Measurements from ENCODE around the gene PSMC6.

PSMC6 gene

GRCh38 chr14:52706724-52707706 lies at the start of gene PSMC6:
Gene PSMC6 (plus strand): TSS chr14:52707200. CDS start chr14:52707220, 20 bp downstream.
- peak; percentile 92 for DNase-seq (ENCODE audit: extremely low read depth, insufficient read length)
- TF ChIP-seq CTCF (IDR thresholded peaks at IDR 0.05; ENCODE audit: insufficient read depth, low read length, poor library complexity, severe bottlenecking): no peak
- H3K36me3 ChIP-seq (ENCODE audit: control insufficient read depth, insufficient read depth, low read length): no peaks in the 10 kb centered on the region; the same call in none of the 2 replicates
- peak within 1 kb of the TSS; percentile 73 for H3K4me3 ChIP-seq (replicated peaks; ENCODE audit: low read depth, low read length)
- no peaks in the 10 kb centered on the region for H3K27me3 ChIP-seq (replicated peaks; ENCODE audit: control insufficient read depth, insufficient read depth, low read length)

- no peak for DNase-seq (ENCODE audit: extremely low read depth, insufficient read length)
- Histone ChIP-seq H3K36me3 (ENCODE audit: control insufficient read depth, insufficient read depth, low read length) (peaks cover 2% of the 10 kb centered on the region; the same call in 1 of the 2 replicates), H3K27me3 (replicated peaks; ENCODE audit: control insufficient read depth, insufficient read depth, low read length) (no peaks in the 10 kb centered on the region), H3K4me3 (replicated peaks; ENCODE audit: low read depth, low read length) (no peak overlapping the region)
- TF ChIP-seq CTCF (IDR thresholded peaks at IDR 0.05; ENCODE audit: insufficient read depth, low read length, poor library complexity, severe bottlenecking): no peak
These were observed 46.7 kb upstream of the PSMC6 start for GRCh38 chr14:52660325-52660724.

- Histone ChIP-seq H3K4me3 (replicated peaks; ENCODE audit: low read depth, low read length) (no peak overlapping the region), H3K27me3 (replicated peaks; ENCODE audit: control insufficient read depth, insufficient read depth, low read length) (no peaks in the 10 kb centered on the region), H3K36me3 (ENCODE audit: control insufficient read depth, insufficient read depth, low read length) (peaks cover 2% of the 10 kb centered on the region; the same call in 1 of the 2 replicates)
- DNase-seq (ENCODE audit: extremely low read depth, insufficient read length): no peak
- TF ChIP-seq CTCF (IDR thresholded peaks at IDR 0.05; ENCODE audit: insufficient read depth, low read length, poor library complexity, severe bottlenecking): no peak
These were observed 46.2 kb upstream of the PSMC6 start for GRCh38 chr14:52660832-52661231.

- H3K36me3 ChIP-seq (ENCODE audit: control insufficient read depth, insufficient read depth, low read length): peaks cover 2% of the 10 kb centered on the region; the same call in 1 of the 2 replicates
- H3K27me3 ChIP-seq (replicated peaks; ENCODE audit: control insufficient read depth, insufficient read depth, low read length): no peaks in the 10 kb centered on the region
- TF ChIP-seq CTCF (IDR thresholded peaks at IDR 0.05; ENCODE audit: insufficient read depth, low read length, poor library complexity, severe bottlenecking): no peak
- no peak overlapping the region for H3K4me3 ChIP-seq (replicated peaks; ENCODE audit: low read depth, low read length)
- no peak for DNase-seq (ENCODE audit: extremely low read depth, insufficient read length)
These were observed 45.7 kb upstream of the PSMC6 start for GRCh38 chr14:52661314-52661713.

- TF ChIP-seq CTCF (IDR thresholded peaks at IDR 0.05; ENCODE audit: insufficient read depth, low read length, poor library complexity, severe bottlenecking): no peak
- Histone ChIP-seq H3K27me3 (replicated peaks; ENCODE audit: control insufficient read depth, insufficient read depth, low read length) (no peaks in the 10 kb centered on the region), H3K36me3 (ENCODE audit: control insufficient read depth, insufficient read depth, low read length) (no peaks in the 10 kb centered on the region), H3K4me3 (replicated peaks; ENCODE audit: low read depth, low read length) (no peak overlapping the region)
- no peak for DNase-seq (ENCODE audit: extremely low read depth, insufficient read length)
These were observed 43.1 kb upstream of the PSMC6 start for GRCh38 chr14:52663850-52664249.

All from GM06990 (cell line).